GM18519 (cell line): ENCODE measurements around the gene FABP3.
"Not testable (repeated sequence)": the region's sequence is repeated elsewhere in the genome, so short reads cannot be mapped to it uniquely, and the experiment has no call there.

Experiments used
- ATAC-seq: cut with Tn5 transposase; IDR thresholded peaks from one replicate; pipeline ENCODE4 v1.9.1; 2021; ENCODE audit warnings: mild to moderate bottlenecking, moderate library complexity; ENCODE audit not compliant: unreplicated experiment, low FRiP score

FABP3 gene

GRCh38 chr1:31399976-31400375, 27.1 kb upstream of the FABP3 start:
- ATAC-seq, result no peak

- ATAC-seq, result no peak
Observed at GRCh38 chr1:31398246-31398645, 25.4 kb upstream of the FABP3 start.

- ATAC-seq, result no peak
Observed at GRCh38 chr1:31397360-31398095, 24.7 kb upstream of the FABP3 start.

GRCh38 chr1:31396633-31397351, 23.9 kb upstream of the FABP3 start:
- no peak for ATAC-seq

- ATAC-seq, result no peak
Observed at GRCh38 chr1:31394584-31395193, 21.8 kb upstream of the FABP3 start.

GRCh38 chr1:31393463-31393862, 20.6 kb upstream of the FABP3 start:
- ATAC-seq, result no peak

GRCh38 chr1:31390071-31390470, 17.2 kb upstream of the FABP3 start:
- no peak for ATAC-seq

- no peak for ATAC-seq
Observed at GRCh38 chr1:31389616-31390015, 16.7 kb upstream of the FABP3 start.

GRCh38 chr1:31387612-31388011, 14.7 kb upstream of the FABP3 start:
- ATAC-seq, result no peak

GRCh38 chr1:31386576-31387243, 13.8 kb upstream of the FABP3 start:
- ATAC-seq, result not testable (repeated sequence)

GRCh38 chr1:31383967-31384366, 11.1 kb upstream of the FABP3 start:
- no peak for ATAC-seq

- no peak for ATAC-seq
Observed at GRCh38 chr1:31382379-31382989, 9.6 kb upstream of the FABP3 start.

GRCh38 chr1:31381394-31382294, 8.8 kb upstream of the FABP3 start:
- no peak for ATAC-seq

- no peak for ATAC-seq
Observed at GRCh38 chr1:31380181-31380580, 7.3 kb upstream of the FABP3 start.

GRCh38 chr1:31378001-31378400, 5.1 kb upstream of the FABP3 start:
- ATAC-seq, result no peak

GRCh38 chr1:31377364-31377863, 4.5 kb upstream of the FABP3 start:
- no peak for ATAC-seq

GRCh38 chr1:31376375-31377134, 3.7 kb upstream of the FABP3 start:
- no peak for ATAC-seq

- ATAC-seq, result no peak
Observed at GRCh38 chr1:31374511-31375196, 1.8 kb upstream of the FABP3 start.
